K562 (cell line): ENCODE measurements around the gene CISD3. TPM values are rescaled to one million over a fixed set of nuclear protein-coding genes. Genes with fewer than 3 reads are reported as not detected.
A peak's percentile ranks its signal among the peaks of the same experiment; 100 is the strongest.

ENCODE experiments used
- ATAC-seq: fragments of 200-7000 bp; cut with Tn5 transposase; 3 replicates; pipeline ENCODE4 v1.9.1; 2020; ENCODE audit warnings: moderate library complexity
- BruUV-seq: library from RNA; stranded (reverse); fragments of 400-500 nt; replicated peaks from 2 replicates; lab custom pipeline; 2021; lab: Mats Ljungman, UMichigan
- CTCF ChIA-PET: fragments of 300-600 bp; formaldehyde crosslinking; extraction: SDS; loops from one replicate; lab custom pipeline; 2021; ENCODE audit warnings: low intra/inter-chr PET ratio; lab: Yijun Ruan, JAX
- POLR2A ChIA-PET: fragments of 300-600, 350-650 bp; sonication (Branson Sonifier 250); formaldehyde crosslinking; extraction: SDS; loops from one replicate; lab custom pipeline; 2021; ENCODE audit warnings: antibody characterized with exemption, inconsistent platforms; lab: Yijun Ruan, JAX
- DNase-seq, 4 experiments: peaks; one replicate each; pipeline versions ENCODE4 v3.0.0 to v3.0.0-alpha.2; 2011 to 2018; ENCODE audit warnings: low spot score in 3 of 4, mixed read lengths in 3 of 4; ENCODE audit errors: extremely low read depth in 1 of 4
- FAIRE-seq: peaks from 2 replicates; lab custom pipeline; 2011; peaks lifted over from hg19 to GRCh38; lab: Jason Lieb, UNC
- H2AFZ ChIP-seq: 2 replicates; pipeline ENCODE4 v1.6.0; 2011; ENCODE audit warnings: low read depth, low read length, control low read depth, inconsistent platforms
- H3K27ac ChIP-seq: fragments of 200-600 bp; 3 replicates; pipeline ENCODE4 v1.8.0; 2011; ENCODE audit warnings: low read depth, mild to moderate bottlenecking, control low read depth, inconsistent platforms, low read length, moderate library complexity, mixed read lengths; ENCODE audit errors: extremely low read depth
- H3K27me3 ChIP-seq, 2 experiments: fragments of 300-600 bp in 1 of 2; 2 replicates in 1 of 2; 3 replicates in 1 of 2; pipeline versions ENCODE4 v1.6.0 to v1.8.0; 2011; ENCODE audit warnings: inconsistent platforms in 2 of 2, low read length in 2 of 2, mild to moderate bottlenecking in 1 of 2, mixed read lengths in 1 of 2, moderate library complexity in 1 of 2; ENCODE audit not compliant: control insufficient read depth in 2 of 2, insufficient read depth in 2 of 2
- H3K36me3 ChIP-seq: fragments of 300-600 bp; 3 replicates; pipeline ENCODE4 v1.8.0; 2011; ENCODE audit warnings: mild to moderate bottlenecking, low read length, inconsistent platforms; ENCODE audit not compliant: control insufficient read depth, insufficient read depth
- H3K4me1 ChIP-seq, 2 experiments: fragments of 200-600 bp in 1 of 2; replicated peaks in 1 of 2; 2 replicates in 1 of 2; 3 replicates in 1 of 2; pipeline versions ENCODE4 v1.5.1 to v1.8.0; 2011; ENCODE audit warnings: inconsistent platforms in 2 of 2, low read length in 2 of 2, mild to moderate bottlenecking in 1 of 2, mixed read lengths in 1 of 2, moderate library complexity in 1 of 2; ENCODE audit not compliant: control insufficient read depth in 2 of 2, insufficient read depth in 2 of 2
- H3K4me2 ChIP-seq: 2 replicates; pipeline ENCODE4 v1.6.1; 2011; ENCODE audit warnings: low read length, control low read depth, inconsistent platforms, mixed read lengths; ENCODE audit not compliant: insufficient read depth
- H3K4me3 ChIP-seq: fragments of 200-600 bp; sonication (generic), shearing (Covaris generic); 2 replicates; pipeline ENCODE4 v1.5.1; 2016; ENCODE audit warnings: control low read depth, inconsistent platforms
- H3K79me2 ChIP-seq: fragments of 200-600 bp; 3 replicates; pipeline ENCODE4 v1.8.0; 2011; ENCODE audit warnings: low read length, inconsistent platforms; ENCODE audit not compliant: control insufficient read depth, insufficient read depth
- H3K9ac ChIP-seq, 2 experiments: 2 replicates each; pipeline versions ENCODE4 v1.6.0 to v1.6.1; 2011; ENCODE audit warnings: low read depth in 2 of 2, low read length in 2 of 2, control low read depth in 1 of 2, inconsistent platforms in 1 of 2, mild to moderate bottlenecking in 1 of 2, mixed read lengths in 1 of 2; ENCODE audit not compliant: insufficient read depth in 1 of 2
- H3K9me1 ChIP-seq: one replicate; pipeline ENCODE4 v1.6.0; 2011; ENCODE audit warnings: inconsistent platforms, mild to moderate bottlenecking, low read length, moderate library complexity; ENCODE audit not compliant: control insufficient read depth, insufficient read depth
- H3K9me3 ChIP-seq: replicated peaks from 2 replicates; pipeline ENCODE4 v1.5.1; 2011; ENCODE audit warnings: low read depth, low read length, inconsistent platforms; ENCODE audit not compliant: control insufficient read depth, insufficient read depth
- H4K20me1 ChIP-seq: replicated peaks from 2 replicates; pipeline ENCODE4 v1.6.1; 2011; ENCODE audit warnings: low read length, inconsistent platforms, mixed read lengths; ENCODE audit not compliant: control insufficient read depth, insufficient read depth
- BHLHE40 ChIP-seq: IDR thresholded peaks from 2 replicates; pipeline ENCODE4 v1.6.1; 2011; ENCODE audit warnings: low read length, improper control_type of control experiment
- POLR2G ChIP-seq: fragments of 200-400 bp; formaldehyde crosslinking; IDR thresholded peaks from 2 replicates; pipeline ENCODE4 v1.6.1; 2017; ENCODE audit warnings: low read depth, mild to moderate bottlenecking, antibody characterized with exemption, low read length, moderate library complexity
- PRDM10 ChIP-seq: fragments of 450-650 bp; IDR thresholded peaks from 2 replicates; pipeline ENCODE4 v1.6.1; 2018; ENCODE audit not compliant: partially characterized antibody
- WGBS: fragments of 100-300 bp; shearing (Covaris generic); methylation state at CpG from one replicate; pipeline ENCODE4 v1.1.6; 2016; ENCODE audit warnings: low coverage, mixed read lengths; ENCODE audit not compliant: insufficient coverage; ENCODE audit errors: missing lambda C conversion rate; 5-methylcytosine and 5-hydroxymethylcytosine counted together
- in situ Hi-C: fragments of 300-500 bp; cut with MboI; formaldehyde crosslinking; loops from 4 replicates; pipeline ENCODE4 v1.15.0; 2018; ENCODE audit warnings: inconsistent platforms, mixed read lengths
- intact Hi-C: fragments of 100-400 bp; cut with micrococcal nuclease; formaldehyde crosslinking; loops from 2 replicates; pipeline ENCODE4 v1.14.2; 2022
- polyA plus RNA-seq, 8 experiments: library from polyadenylated mRNA; depleted of rRNA in 4 of 8; stranded (reverse) in 5 of 8; unstranded in 3 of 8; fragments of >200 nt; fragmentation: Nextera tagmentation in 2 of 8; fragmentation: Illumina TruSeq in 1 of 8; extraction: Ambion mirVana in 2 of 8; extraction: Trizol in 1 of 8; gene quantifications; 2 replicates each; pipeline versions ENCODE4 v1.2.1 to v1.2.3, GENCODE V29; 2011 to 2014; ENCODE audit warnings: inconsistent platforms in 1 of 8, missing spikeins in 1 of 8
- total RNA-seq, 7 experiments: library from RNA; depleted of rRNA in 6 of 7; stranded (reverse); fragments of >200 nt in 6 of 7; fragmentation: Illumina TruSeq in 2 of 7; extraction: Trizol in 2 of 7; gene quantifications; 2 replicates each; pipeline versions ENCODE4 v1.2.1 to v1.2.3, GENCODE V29; 2011 to 2021; ENCODE audit warnings: low replicate concordance in 1 of 7

Gene CISD3
- total and polyA plus RNA-seq, 9 of the 15 experiments (the other 6 are each of a cell fraction or from before 2014, with no cell fraction given): 5.0 to 60.7 (median 15.7) TPM

DNA sequence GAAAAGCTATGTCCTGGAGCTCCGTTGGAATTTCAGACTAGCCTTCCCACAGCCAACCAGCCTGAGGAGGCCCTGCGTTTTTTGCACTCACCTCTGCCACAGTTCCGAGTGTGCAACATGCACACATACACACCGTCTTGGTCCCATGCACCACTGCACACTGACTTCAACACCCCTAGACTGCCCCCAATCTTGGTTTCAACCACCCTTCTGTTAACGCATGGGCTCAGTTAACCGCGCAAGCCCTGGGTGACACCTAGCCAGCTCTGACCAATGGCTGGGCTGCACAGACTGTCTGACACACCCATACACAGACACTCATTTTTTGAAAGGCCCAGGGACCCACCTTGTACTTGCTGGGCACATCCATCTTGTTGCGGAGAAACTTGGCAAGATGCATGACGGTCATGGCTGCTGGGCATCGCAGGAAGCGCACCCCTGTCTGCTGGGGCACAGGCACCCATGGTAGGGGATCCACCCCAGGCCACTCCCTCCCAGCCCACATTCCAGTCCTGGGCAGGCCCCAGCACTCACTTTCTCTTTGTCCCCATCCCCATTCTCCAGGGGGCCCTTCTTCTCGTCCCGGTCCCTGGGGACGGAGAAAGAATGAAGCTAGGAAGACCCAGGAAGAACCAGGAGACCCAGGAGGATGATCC lies 8.0 kb downstream of the CISD3 start:
- no peak for FAIRE-seq
- Histone ChIP-seq H3K4me2 (no peak overlapping the region), H3K9me3 (no peaks in the 10 kb centered on the region), H4K20me1 (peaks cover 7% of the 10 kb centered on the region; the same call in 1 of the 2 replicates), H3K9me1 (peaks cover 3% of the 10 kb centered on the region), H3K4me3 (no peak overlapping the region), H3K79me2 (peaks cover 19% of the 10 kb centered on the region), H3K36me3 (peaks cover 71% of the 10 kb centered on the region; the same call in 2 of the 3 replicates), H2AFZ (no peak overlapping the region), H3K9ac (no peak overlapping the region), H3K27ac (no peak overlapping the region), H3K4me1 (peaks cover 2 to 36% of the 10 kb centered on the region in 2 experiments; a peak in 3 of 5 replicates), H3K27me3 (no peaks in the 10 kb centered on the region)
- no peak for ATAC-seq
- POLR2A ChIA-PET: no interaction called here
- TF ChIP-seq POLR2G: peak; percentile 42
- TF ChIP-seq PRDM10: peak; percentile 28
- TF ChIP-seq BHLHE40: no peak
- BruUV-seq: no TSS peak
- WGBS: 91% methylated on average over 14 of the region's 14 CpGs
- no peak for DNase-seq
- intact Hi-C loops (no loop called here), in situ Hi-C loops (no loop called here)
- CTCF ChIA-PET: no interaction called here
